GM18526 (cell line): ENCODE measurements around the gene ITGBL1.

Source experiments
- POLR2A ChIP-seq: IDR thresholded peaks from 3 replicates; pipeline ENCODE4 v1.6.1; 2011; ENCODE audit not compliant: insufficient read length; ENCODE audit errors: extremely low read depth

Gene ITGBL1

DNA sequence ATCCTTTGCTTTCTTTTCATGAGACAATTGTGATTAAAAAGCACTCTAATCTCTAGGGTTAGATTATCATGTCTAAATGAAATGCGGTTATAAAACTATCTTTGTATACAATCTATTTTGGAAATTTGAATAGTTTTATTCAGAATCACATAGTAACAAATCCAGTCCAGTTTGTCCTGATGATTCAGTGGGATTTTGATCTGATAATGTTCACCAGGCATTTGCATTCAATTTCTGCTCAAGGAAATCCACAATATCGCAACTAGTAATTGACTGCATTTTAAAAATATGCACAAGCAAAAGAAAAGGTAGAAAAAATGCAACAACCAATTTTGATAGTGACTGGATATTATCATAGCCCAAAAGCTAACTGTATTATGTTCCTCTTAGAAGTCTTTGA lies 63.8 kb downstream of the ITGBL1 start:
- TF ChIP-seq POLR2A, result no peak

DNA sequence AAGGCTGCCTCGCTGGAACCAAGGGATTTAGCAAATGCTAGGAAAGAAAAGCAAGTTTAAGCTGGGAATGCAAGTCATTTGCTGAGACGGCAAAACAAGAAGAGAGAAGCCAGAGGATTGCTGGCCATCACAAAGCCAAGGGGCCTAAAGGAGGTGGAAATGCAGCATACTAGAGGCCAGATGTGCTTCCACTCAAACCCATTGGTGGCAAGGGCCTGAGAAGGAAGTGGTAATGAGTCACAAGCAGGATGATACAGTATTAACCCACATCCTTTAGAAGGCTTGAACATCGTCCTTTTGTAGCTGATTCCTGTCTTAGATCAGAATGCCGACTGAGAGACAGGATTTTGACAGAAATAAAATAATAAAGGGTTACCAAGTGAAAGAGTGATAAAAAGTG lies 68.2 kb downstream of the ITGBL1 start:
- no peak for TF ChIP-seq POLR2A

DNA sequence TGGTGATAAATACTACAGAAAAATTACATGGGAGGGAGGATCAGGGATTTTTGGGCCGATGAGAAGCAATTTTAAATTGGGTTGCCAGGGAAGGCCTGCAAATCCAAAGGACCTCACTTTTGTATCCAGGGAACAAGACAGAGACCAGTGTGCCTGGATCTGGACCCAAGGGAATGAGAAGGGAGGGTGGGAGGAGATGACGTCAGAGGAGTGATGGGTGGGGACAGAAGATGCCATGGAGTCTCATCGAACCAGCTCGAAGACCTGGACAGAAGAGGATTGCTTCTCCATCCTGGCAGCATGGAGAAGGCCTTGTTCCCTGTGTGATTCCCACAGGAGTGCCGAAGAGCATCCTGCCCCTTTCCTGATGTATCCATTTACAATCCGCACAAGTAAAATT lies 68.9 kb downstream of the ITGBL1 start:
- no peak for TF ChIP-seq POLR2A

DNA sequence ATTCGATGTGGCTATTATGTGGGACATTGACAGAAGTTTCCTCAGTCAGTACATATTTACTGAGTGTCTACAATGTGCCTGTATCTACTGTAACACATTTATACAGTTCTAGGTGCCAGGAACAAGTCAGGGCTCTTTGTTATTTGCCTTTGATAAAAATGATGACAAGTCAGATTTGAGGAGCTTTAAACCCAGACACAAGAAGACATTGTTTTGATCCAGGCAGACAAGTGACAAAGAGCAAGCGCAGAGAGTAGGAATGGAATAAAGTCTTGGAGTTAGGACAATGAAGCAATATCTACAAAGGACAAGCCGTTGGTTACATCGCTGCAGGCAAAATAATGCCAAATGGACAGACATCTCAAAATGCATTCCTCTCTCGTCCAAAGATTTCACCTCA lies 70.1 kb downstream of the ITGBL1 start:
- TF ChIP-seq POLR2A, result no peak

DNA sequence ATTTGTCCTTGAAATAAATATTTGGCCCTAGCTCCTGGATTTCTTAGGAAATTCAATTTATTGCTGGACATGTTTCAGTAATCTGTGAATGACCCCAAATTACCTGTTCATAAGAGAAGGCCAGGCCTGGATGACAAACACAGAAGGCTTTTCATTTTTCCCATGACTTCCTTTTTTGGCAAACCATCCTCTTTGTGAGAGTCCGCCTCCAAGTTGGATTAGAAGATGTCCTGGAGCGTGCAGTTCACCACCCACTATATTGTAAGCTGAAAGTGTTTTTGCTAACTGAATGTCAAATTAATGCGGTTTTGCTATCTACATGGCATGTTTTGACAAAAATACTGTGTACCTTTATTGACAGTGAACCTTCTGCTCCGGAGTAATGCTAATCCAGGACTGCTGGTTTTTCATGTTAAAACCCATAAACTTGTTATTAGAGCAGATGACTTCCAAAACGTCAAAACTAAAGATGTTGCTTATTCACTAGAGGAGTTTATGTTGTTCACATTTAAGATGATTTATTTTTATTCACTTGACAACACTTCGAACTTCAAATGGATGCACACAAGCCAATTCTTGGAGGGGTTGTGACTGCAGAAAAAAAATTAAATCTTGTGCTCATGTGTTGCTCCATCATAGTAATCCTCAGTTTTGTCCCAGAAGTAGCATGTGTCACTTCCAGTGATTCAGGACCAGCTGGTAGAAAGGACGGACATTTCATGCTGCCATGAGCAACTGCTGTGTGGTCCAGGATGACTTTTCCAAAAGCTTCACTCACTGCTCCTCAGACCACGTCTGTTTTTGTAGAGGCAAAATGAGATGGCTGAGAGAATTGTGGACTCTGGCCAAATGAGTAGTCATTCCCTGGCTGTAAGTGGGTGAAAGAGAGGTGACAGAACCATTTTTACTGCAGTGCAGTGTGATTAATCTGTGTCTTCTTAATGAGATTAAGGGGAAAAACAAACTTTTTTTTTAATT lies 71.0 kb downstream of the ITGBL1 start:
- TF ChIP-seq POLR2A, result no peak

DNA sequence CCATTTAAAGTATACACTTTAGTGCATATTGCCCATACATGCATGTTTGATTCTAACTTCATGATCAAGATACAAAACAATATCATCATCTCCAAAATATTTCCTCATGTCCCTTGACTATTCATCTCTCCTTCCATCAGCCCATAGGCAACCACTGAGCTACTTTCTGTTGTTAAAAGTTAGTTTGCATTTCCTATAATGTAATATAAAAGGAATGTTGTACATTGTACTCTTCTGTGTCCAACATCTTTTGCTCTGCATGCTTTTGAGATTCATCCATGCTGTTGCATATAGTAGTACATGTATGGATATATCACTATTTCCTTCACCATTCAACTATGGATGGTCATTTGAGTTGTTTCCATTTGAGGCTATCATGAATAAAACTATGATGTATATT lies 74.7 kb downstream of the ITGBL1 start:
- no peak for TF ChIP-seq POLR2A

DNA sequence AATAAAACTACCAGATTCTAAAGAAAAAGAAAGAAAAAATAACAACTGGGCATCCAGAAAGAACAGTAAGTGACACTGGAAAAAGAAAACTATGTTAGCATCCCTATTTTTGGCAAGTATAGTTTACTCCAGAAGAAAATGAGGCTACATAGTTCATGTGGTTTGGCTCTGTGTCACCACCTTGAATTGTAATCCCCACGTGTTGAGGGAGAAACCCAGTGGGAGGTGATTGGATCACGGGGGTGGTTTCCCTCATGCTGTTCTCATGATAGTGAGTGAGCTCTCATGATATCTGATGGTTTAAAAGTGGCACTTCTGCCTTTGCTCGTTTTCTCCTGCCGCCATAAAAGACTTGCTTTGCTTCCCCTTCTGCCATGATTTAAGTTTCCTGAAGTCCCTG lies 76.9 kb downstream of the ITGBL1 start:
- no peak for TF ChIP-seq POLR2A

DNA sequence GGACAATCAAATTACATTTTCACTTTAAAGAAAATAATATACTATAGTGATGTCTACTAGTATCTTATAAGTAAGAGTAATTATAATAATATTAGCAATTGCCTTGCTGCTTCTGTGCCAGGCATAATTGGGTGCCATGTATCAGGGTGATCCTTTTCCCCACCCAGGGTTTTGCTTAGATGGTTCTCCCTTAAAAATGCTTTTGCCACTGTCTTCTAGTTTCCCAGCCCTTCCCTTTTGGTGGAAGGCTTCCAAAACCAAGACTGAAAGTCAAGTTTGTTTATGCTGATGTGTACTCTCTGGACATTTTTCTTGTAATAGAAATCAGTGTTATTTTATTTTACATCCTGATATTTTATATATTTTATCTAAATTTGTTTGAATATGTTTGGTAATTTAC lies 77.8 kb downstream of the ITGBL1 start:
- TF ChIP-seq POLR2A, result no peak

DNA sequence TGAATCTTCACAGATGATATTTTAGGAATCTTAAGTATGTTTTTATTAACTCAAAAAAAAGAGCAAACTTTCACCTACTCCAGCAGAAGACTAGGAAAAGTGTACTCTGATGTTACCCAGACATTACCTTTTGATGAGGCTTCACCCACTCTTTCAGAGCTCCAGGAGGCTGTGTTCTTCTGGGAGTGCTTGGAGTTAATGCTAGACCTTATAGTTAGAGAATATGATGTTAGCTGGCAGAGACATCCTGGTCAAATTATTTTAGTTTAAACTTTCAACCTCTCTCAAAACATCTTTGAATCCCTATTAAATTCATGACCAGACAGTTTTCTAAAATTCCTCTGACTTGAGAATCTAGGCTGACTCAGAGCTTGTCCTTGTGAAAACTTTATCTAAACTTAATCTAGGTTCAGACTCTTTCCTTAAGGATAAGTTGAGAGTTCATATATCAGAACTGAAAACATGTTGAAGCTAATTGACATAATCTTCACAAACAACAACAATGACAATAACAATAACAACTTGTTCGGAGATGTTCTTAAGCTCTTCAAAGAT lies 82.8 kb downstream of the ITGBL1 start:
- TF ChIP-seq POLR2A, result no peak

DNA sequence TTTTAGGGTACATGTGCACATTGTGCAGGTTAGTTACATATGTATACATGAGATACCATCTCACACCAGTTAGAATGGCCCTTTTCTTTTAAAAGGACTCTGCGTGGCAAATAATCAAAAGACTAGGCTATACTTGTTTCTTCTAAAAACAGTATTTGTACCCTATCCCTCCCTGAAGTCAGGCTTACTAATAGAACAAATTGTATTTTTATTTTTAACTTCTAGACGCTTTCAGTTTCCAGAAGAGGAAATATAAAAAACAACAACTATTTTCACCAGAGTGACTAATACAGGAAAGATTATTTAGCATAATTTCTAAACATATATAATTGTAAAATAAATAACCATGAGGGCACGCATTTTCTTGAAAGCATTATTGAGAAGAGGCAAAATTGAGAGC lies 83.6 kb downstream of the ITGBL1 start:
- TF ChIP-seq POLR2A, result no peak

DNA sequence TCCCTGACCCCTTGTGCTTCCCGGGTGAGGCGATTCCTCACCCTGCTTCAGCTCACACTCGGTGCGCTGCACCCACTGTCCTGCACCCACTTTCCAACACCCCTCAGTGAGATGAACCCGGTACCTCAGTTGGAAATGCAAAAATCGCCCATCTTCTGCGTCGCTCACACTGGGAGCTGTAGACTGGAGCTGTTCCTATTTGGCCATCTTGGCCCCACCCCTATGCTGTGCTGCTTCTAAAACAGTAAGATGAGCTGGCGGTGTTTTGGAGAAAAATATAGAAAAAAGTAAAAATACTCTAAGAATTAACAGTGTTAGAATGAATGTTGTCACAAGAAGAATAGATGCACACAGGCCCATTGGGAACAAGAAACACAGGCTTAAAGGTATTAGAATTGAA lies 92.5 kb downstream of the ITGBL1 start:
- TF ChIP-seq POLR2A, result no peak

DNA sequence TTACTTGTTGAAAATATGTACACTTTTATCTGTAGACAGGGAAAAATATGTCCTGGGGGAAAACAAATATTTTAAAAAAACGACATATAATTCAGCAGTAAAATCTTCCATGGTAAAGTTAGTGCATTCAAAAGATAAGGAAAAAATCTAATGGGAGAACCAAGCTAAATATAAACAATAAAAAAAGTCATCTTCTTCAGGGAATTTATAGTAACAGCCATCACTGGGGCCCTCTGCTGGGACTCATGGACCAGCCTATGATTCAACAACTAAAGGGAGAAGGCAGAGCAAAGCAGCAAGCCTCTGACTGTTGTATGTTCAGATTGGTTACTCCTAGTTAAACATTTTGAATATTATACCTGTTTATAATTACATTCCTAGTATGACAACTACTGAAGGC lies 93.0 kb downstream of the ITGBL1 start:
- no peak for TF ChIP-seq POLR2A

DNA sequence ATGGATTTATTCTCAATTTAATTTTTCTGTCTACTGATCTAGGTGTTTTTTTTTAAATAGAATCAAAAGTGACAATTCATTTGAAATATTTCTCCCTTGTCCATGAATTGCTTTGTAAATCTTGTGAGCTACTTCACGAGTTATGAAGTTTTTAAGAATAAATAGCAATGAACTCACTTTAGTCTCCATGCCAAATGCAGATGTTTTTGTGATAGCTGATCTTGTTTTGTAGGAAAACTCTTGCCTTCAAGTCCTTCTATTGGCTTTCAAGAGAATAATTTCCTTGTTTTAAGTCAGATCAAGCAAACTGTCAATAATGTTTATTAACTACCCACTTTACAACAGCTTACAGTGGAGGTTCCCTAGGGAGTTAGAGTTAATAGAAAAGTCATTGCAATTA lies 99.8 kb downstream of the ITGBL1 start:
- TF ChIP-seq POLR2A, result no peak

DNA sequence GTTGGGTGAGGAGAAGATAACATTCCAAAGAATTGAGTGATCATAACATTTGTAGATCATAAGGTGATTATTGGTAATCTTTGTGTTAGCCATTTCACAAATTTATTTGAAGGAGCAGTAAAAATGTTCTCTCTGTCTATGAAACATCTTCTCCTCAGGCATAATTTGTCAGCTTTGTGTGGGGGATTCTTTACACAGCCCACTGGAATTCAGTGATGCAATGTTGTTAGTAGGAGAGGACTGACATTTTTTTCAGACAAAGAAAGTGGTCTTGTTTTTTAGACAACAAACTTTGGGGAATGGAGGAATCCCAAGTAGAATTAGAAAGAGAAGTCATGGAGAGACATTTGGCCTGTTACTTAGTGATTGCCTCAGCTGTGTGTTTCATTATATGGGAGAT lies 100.3 kb downstream of the ITGBL1 start:
- TF ChIP-seq POLR2A, result no peak

DNA sequence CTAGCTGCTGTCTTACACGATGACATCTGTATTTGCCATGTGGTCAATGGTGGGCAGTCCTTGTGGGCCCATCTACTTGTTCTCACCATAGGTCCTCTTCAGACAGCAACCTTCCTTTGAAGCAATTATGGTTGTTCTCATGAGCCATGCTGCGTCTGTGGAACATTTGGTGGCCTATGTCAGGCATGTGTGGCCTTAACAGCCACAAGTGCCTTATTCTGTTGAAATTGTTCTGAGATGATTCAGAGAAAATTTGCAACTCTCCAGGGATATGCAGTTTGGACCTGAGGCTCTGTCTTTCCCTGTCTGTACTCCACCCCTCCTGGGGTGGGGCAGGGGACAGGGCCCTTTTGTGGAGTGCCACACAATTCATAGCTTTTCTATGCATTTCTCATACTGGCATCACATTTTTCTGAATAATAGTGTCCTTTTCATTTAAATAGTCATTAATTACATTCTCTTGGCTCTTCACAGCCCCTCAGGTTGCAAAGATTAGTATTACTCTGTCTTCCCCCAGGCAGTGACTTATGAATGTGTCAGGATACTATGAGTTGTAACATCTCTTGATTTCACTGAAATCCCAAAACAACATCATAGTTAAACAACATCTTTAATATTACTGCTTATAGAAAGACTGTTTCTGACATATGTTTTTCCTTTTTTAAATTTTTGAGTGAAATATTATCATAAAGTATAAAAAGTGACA lies 102.1 kb downstream of the ITGBL1 start:
- TF ChIP-seq POLR2A, result no peak

DNA sequence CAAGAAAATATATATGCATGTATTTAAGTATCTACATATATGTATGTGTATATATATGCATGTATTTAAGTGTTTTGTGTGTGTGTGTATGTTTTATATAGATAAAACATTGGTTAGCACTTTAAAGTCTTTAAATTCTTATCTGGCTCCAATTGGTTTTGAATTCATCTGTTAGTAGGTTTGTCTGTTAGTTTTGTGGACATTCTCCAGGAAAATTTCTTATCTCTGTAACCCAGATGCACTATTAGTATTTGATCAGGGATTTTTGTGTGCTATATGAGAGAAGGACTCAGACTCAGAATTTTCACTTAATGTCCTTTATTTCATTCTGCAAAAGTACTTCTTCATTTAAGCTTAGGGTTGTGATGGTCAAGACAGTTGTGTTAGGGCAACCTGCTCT lies 103.1 kb downstream of the ITGBL1 start:
- TF ChIP-seq POLR2A, result no peak

DNA sequence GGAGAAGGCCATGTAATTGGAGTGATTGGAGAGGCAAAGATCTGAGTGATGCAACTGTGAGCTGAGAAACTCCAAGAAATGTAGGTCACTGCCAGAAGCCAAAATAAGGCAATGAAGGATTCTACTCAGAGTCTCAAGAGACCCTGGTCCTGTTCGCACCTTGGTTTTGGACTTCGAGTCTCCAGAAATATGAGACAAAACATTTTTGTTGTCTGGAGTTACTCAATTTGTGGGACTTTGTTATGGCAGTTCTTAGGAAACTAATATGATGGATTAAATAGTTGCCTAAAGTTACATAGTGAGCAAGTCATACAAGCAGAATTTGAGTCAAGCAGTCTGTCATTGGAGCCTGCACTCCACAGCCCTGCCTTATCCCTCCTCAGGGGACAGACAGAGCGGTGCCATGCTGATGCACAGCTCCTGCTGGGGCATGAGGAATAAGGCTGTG lies 104.2 kb downstream of the ITGBL1 start:
- TF ChIP-seq POLR2A, result no peak

DNA sequence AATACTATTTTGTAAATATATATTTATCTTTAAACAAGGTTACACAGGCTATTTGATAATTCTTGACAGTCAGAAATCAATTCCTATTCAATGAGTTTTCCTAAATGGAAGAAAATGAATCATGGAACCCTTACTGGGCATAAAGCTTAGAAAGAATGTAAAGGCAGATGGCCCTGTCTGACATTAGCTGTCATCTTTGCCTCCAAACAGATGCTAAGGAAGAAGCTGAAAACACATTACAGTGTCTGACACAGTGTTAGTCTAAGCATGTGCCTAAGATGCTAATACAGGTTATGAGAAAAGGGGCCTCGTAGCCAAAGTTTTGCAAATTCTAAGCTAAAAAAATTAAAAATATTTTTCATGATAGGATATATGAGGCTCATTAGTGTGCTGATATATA lies 112.8 kb downstream of the ITGBL1 start:
- no peak for TF ChIP-seq POLR2A
